Cardiac muscle cell (in vitro differentiated cells and primary cell): Measurements from ENCODE around the gene CD300C. TPM values are rescaled to one million over a fixed set of nuclear protein-coding genes. Genes with fewer than 3 reads are reported as not detected.
"Not testable (repeated sequence)": the region's sequence is repeated elsewhere in the genome, so short reads cannot be mapped to it uniquely, and the experiment has no call there.

Source experiments
- DNase-seq, 2 donors: peaks; one replicate each; pipeline versions ENCODE4 v3.0.0 to v3.0.0-alpha.2; 2010 to 2017; ENCODE audit warnings: low read depth in 1 of 2, low spot score in 1 of 2
- H3K27ac ChIP-seq: fragments of 200-600 bp; sonication (generic); 2 replicates; pipeline ENCODE4 v1.5.1; 2016
- H3K27me3 ChIP-seq: fragments of 200-600 bp; sonication (generic); 2 replicates; pipeline ENCODE4 v1.6.0; 2016; ENCODE audit warnings: control low read depth
- H3K36me3 ChIP-seq: fragments of 200-600 bp; sonication (generic); 2 replicates; pipeline ENCODE4 v1.5.1; 2016; ENCODE audit warnings: control low read depth
- H3K4me1 ChIP-seq: fragments of 200-600 bp; sonication (generic); 2 replicates; pipeline ENCODE4 v1.8.1; 2017; ENCODE audit warnings: low read depth, mild to moderate bottlenecking, mixed run types
- H3K4me3 ChIP-seq: fragments of 200-600 bp; sonication (generic); 2 replicates; pipeline ENCODE4 v1.5.1; 2016; ENCODE audit warnings: mild to moderate bottlenecking
- H3K9me3 ChIP-seq: fragments of 200-600 bp; sonication (generic); 2 replicates; pipeline ENCODE4 v1.5.1; 2017; ENCODE audit warnings: low read depth, mild to moderate bottlenecking, control low read depth
- CTCF ChIP-seq: IDR thresholded peaks from 2 replicates; pipeline ENCODE4 v1.5.1; 2012; ENCODE audit warnings: low read depth, mild to moderate bottlenecking, low read length
- polyA plus RNA-seq: library from polyadenylated mRNA; unstranded; fragments of >200 nt; fragmentation: Nextera tagmentation; extraction: Ambion mirVana; gene quantifications from 2 replicates; pipeline ENCODE4 v1.2.1, GENCODE V29; 2016
- total RNA-seq: library from RNA; depleted of rRNA; stranded (reverse); fragments of >200 nt; gene quantifications from 2 replicates; pipeline ENCODE4 v1.2.3, GENCODE V29; 2016

Gene CD300C
- total and polyA plus RNA-seq, 2 experiments from 2014 or later, result 0.12 to 0.83 TPM

DNA sequence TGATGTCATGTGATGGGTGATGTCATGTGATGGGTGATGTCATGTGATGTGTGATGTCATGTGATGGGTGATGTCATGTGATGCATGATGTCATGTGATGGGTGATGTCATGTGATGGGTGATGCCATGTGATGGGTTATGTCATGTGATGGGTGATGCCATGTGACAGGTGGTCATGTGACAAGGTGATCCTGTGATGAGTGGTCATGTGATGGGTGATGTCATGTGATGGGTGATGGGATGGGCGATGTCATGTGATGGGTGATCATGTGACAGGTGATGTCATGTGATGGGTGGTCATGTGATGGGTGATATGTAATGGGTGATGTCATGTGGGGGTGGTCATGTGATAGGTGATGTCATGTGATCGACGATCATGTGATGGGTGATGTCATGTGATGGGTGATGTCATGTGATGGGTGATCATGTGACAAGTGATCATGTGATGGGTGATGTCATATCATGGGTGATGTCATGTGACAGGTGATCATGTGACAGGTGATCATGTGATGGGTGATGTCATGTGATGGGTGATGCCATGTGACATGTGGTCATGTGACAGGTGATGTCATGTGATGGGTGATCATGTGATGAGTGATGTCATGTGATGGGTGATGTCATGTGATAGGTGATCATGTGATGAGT lies 31.8 kb downstream of the CD300C start:
- Histone ChIP-seq H3K4me3 (no peak overlapping the region), H3K4me1 (no peaks in the 10 kb centered on the region), H3K27me3 (no peaks in the 10 kb centered on the region), H3K27ac (no peak overlapping the region), H3K9me3 (no peaks in the 10 kb centered on the region), H3K36me3 (no peaks in the 10 kb centered on the region)
- no peak for TF ChIP-seq CTCF
- DNase-seq, result peak; percentile 40 to 52

DNA sequence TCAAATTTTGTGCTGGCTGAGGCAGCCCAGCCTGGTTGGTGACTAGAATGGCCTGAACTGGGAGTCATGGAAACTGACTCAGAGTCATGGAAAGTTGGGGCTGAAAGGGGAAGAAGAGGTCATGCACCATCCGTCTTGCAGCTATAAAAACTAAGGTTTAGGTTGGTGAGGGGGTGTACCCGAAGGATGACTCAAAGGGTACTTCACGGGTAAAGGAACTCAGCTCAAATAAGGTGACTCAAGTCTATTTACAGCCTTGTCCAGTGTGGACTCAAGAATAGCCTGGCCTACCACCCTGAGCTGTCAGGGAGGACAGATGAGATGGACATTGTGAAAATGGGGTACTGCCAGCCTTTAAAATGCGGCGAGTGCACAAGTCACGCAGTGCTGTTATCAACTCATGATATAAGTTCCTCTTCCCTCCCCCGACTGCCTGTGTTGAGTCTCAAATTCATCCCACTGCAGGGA lies 33.3 kb downstream of the CD300C start:
- no peaks in the 10 kb centered on the region for H3K36me3 ChIP-seq
- no peak for TF ChIP-seq CTCF
- peak; percentile 1 to 27 for DNase-seq
- H3K4me3 ChIP-seq, result no peak overlapping the region
- no peaks in the 10 kb centered on the region for H3K9me3 ChIP-seq
- H3K27me3 ChIP-seq, result no peaks in the 10 kb centered on the region
- no peaks in the 10 kb centered on the region for H3K4me1 ChIP-seq
- H3K27ac ChIP-seq, result no peak overlapping the region

GRCh38 chr17:74512036-74512435 lies 33.9 kb downstream of the CD300C start:
- Histone ChIP-seq H3K4me1 (no peaks in the 10 kb centered on the region), H3K27ac (no peak overlapping the region), H3K4me3 (no peak overlapping the region), H3K27me3 (no peaks in the 10 kb centered on the region), H3K36me3 (no peaks in the 10 kb centered on the region), H3K9me3 (no peaks in the 10 kb centered on the region)
- DNase-seq, result peak in 1 of 2 donors; percentile 50
- TF ChIP-seq CTCF, result no peak

- Histone ChIP-seq H3K27ac (no peak overlapping the region), H3K4me3 (no peak overlapping the region), H3K36me3 (no peaks in the 10 kb centered on the region), H3K4me1 (no peaks in the 10 kb centered on the region), H3K27me3 (no peaks in the 10 kb centered on the region), H3K9me3 (no peaks in the 10 kb centered on the region)
- no peak for TF ChIP-seq CTCF
- DNase-seq, result no peak
Measured at GRCh38 chr17:74508156-74508555, 37.8 kb downstream of the CD300C start.

DNA sequence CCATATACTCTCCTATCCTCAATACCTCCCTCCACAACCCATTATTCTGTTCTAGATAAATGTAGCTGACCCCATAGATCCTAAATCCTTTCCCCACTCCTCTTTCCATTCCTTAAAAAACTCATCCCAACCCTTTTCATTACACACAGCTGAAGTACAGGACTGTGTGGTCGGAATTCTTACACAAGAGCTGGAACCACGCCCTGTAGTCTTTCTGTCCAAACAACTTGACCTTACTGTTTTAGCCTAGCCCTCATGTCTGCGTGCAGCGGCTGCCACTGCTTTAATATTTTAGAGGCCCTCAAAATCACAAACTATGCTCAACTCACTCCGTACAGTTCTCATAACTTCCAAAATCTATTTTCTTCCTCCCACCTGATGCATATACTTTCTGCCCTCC lies 42.0 kb downstream of the CD300C start:
- not testable (repeated sequence) for H3K9me3 ChIP-seq, H3K4me3 ChIP-seq, H3K27ac ChIP-seq, H3K36me3 ChIP-seq, H3K4me1 ChIP-seq, H3K27me3 ChIP-seq
- DNase-seq, result peak in 1 of 2 donors; percentile 49

GRCh38 chr17:74502861-74503260 lies 43.1 kb downstream of the CD300C start:
- no peaks in the 10 kb centered on the region for H3K36me3 ChIP-seq
- H3K27me3 ChIP-seq, result no peaks in the 10 kb centered on the region
- DNase-seq, result no peak
- no peak overlapping the region for H3K27ac ChIP-seq
- TF ChIP-seq CTCF, result no peak
- H3K4me3 ChIP-seq, result no peak overlapping the region
- no peaks in the 10 kb centered on the region for H3K4me1 ChIP-seq
- no peaks in the 10 kb centered on the region for H3K9me3 ChIP-seq
